Activated T-helper 1 cell treated with anti-CD3 and anti-CD28 coated beads, Interleukin-12 subunit alpha, Interleukin-12 subunit beta, Interleukin-2, Interleukin-4 antibody, amounts not matched to agents 30 ng/mL and 10 ng/mL and 1 ng/mL, durations not matched to agents 14 hours and 24 hours and 36 hours (primary cell): ENCODE measurements around the gene P2RY6. TPM values are rescaled to one million over a fixed set of nuclear protein-coding genes. Genes with fewer than 3 reads are reported as not detected.
"Not testable (repeated sequence)": the region's sequence is repeated elsewhere in the genome, so short reads cannot be mapped to it uniquely, and the experiment has no call there.

Source experiments
- DNase-seq: peaks from one replicate; pipeline ENCODE4 v3.0.0; 2021; ENCODE audit warnings: low spot score
- H3K27ac Mint-ChIP-seq: one replicate; pipeline ENCODE4 v1.8.0; 2021; ENCODE audit warnings: mild to moderate bottlenecking, mixed read lengths
- H3K27me3 Mint-ChIP-seq: one replicate; pipeline ENCODE4 v1.8.0; 2022; ENCODE audit warnings: mild to moderate bottlenecking, moderate library complexity, mixed read lengths; ENCODE audit not compliant: insufficient read depth
- H3K36me3 Mint-ChIP-seq: one replicate; pipeline ENCODE4 v1.8.0; 2021; ENCODE audit warnings: low read depth, mixed read lengths
- H3K4me1 Mint-ChIP-seq: one replicate; pipeline ENCODE4 v1.8.0; 2021; ENCODE audit warnings: low read depth, mixed read lengths
- H3K4me3 Mint-ChIP-seq: one replicate; pipeline ENCODE4 v1.8.0; 2021; ENCODE audit warnings: mild to moderate bottlenecking, moderate library complexity, mixed read lengths
- H3K9me3 Mint-ChIP-seq: one replicate; pipeline ENCODE4 v1.8.0; 2021; ENCODE audit warnings: mixed read lengths
- intact Hi-C: fragments of 100-400 bp; cut with micrococcal nuclease; formaldehyde crosslinking; loops from one replicate; pipeline ENCODE4 v1.15.1; 2024
- total RNA-seq: library from RNA; stranded (reverse); gene quantifications from 2 replicates; pipeline ENCODE4 v1.2.3, GENCODE V29; 2022

P2RY6 gene
- total RNA-seq, 1 donor from 2014 or later = not detected

- Mint-ChIP-seq H3K27me3 (peaks cover 18% of the 10 kb centered on the region), H3K4me1 (no peaks in the 10 kb centered on the region), H3K9me3 (no peaks in the 10 kb centered on the region), H3K36me3 (no peaks in the 10 kb centered on the region), H3K27ac (no peak overlapping the region), H3K4me3 (no peak overlapping the region)
- no peak for DNase-seq
- intact Hi-C loops = no loop called here
Measured at GRCh38 chr11:73269459-73270015, 2.6 kb upstream of the P2RY6 start.

- Mint-ChIP-seq H3K36me3 (no peaks in the 10 kb centered on the region), H3K27me3 (peaks cover 16% of the 10 kb centered on the region), H3K9me3 (no peaks in the 10 kb centered on the region), H3K4me3 (no peak overlapping the region), H3K27ac (no peak overlapping the region), H3K4me1 (no peaks in the 10 kb centered on the region)
- no peak for DNase-seq
- intact Hi-C loops = no loop called here
Measured at GRCh38 chr11:73270016-73270854, 1.9 kb upstream of the P2RY6 start.

GRCh38 chr11:73270855-73271477 is 1.2 kb upstream of the P2RY6 start:
- Mint-ChIP-seq H3K36me3 (no peaks in the 10 kb centered on the region), H3K4me1 (no peaks in the 10 kb centered on the region), H3K27ac (no peak overlapping the region), H3K9me3 (no peaks in the 10 kb centered on the region), H3K4me3 (no peak overlapping the region), H3K27me3 (peaks cover 18% of the 10 kb centered on the region)
- intact Hi-C loops = no loop called here
- DNase-seq = no peak

GRCh38 chr11:73271478-73271865 is 666 bp upstream of the P2RY6 start:
- H3K4me1 Mint-ChIP-seq, H3K27ac Mint-ChIP-seq, intact Hi-C loops, H3K9me3 Mint-ChIP-seq, DNase-seq, H3K4me3 Mint-ChIP-seq, H3K36me3 Mint-ChIP-seq: not testable (repeated sequence)
- peaks cover 20% of the 10 kb centered on the region for H3K27me3 Mint-ChIP-seq

- no peak overlapping the region for H3K4me3 Mint-ChIP-seq
- H3K9me3 Mint-ChIP-seq = no peaks in the 10 kb centered on the region
- intact Hi-C loops = no loop called here
- H3K27ac Mint-ChIP-seq = no peak overlapping the region
- no peaks in the 10 kb centered on the region for H3K4me1 Mint-ChIP-seq
- H3K36me3 Mint-ChIP-seq = no peaks in the 10 kb centered on the region
- H3K27me3 Mint-ChIP-seq = peaks cover 19% of the 10 kb centered on the region
- no peak for DNase-seq
Measured at GRCh38 chr11:73272680-73273038, 521 bp downstream of the P2RY6 start.

GRCh38 chr11:73273222-73273895 is 1.2 kb downstream of the P2RY6 start:
- Mint-ChIP-seq H3K27me3 (peaks cover 19% of the 10 kb centered on the region), H3K27ac (no peak overlapping the region), H3K4me1 (no peaks in the 10 kb centered on the region), H3K9me3 (no peaks in the 10 kb centered on the region), H3K36me3 (no peaks in the 10 kb centered on the region), H3K4me3 (no peak overlapping the region)
- intact Hi-C loops = no loop called here
- DNase-seq = no peak

- peaks cover 23% of the 10 kb centered on the region for H3K27me3 Mint-ChIP-seq
- H3K36me3 Mint-ChIP-seq, H3K4me3 Mint-ChIP-seq, intact Hi-C loops, H3K4me1 Mint-ChIP-seq, H3K9me3 Mint-ChIP-seq, DNase-seq, H3K27ac Mint-ChIP-seq: not testable (repeated sequence)
Measured at GRCh38 chr11:73274191-73274590, 2.1 kb downstream of the P2RY6 start.

GRCh38 chr11:73274722-73275380 is 2.7 kb downstream of the P2RY6 start:
- DNase-seq = no peak
- H3K27me3 Mint-ChIP-seq = peaks cover 21% of the 10 kb centered on the region
- no peaks in the 10 kb centered on the region for H3K4me1 Mint-ChIP-seq
- no peak overlapping the region for H3K27ac Mint-ChIP-seq
- intact Hi-C loops = no loop called here
- no peak overlapping the region for H3K4me3 Mint-ChIP-seq
- no peaks in the 10 kb centered on the region for H3K36me3 Mint-ChIP-seq
- no peaks in the 10 kb centered on the region for H3K9me3 Mint-ChIP-seq

- Mint-ChIP-seq H3K27ac (no peak overlapping the region), H3K27me3 (peaks cover 21% of the 10 kb centered on the region), H3K36me3 (no peaks in the 10 kb centered on the region), H3K4me1 (peaks cover under 1% of the 10 kb centered on the region), H3K9me3 (no peaks in the 10 kb centered on the region), H3K4me3 (no peak overlapping the region)
- DNase-seq = no peak
- intact Hi-C loops = no loop called here
Measured at GRCh38 chr11:73275381-73275750, 3.2 kb downstream of the P2RY6 start.

- H3K9me3 Mint-ChIP-seq = no peaks in the 10 kb centered on the region
- peaks cover 19% of the 10 kb centered on the region for H3K27me3 Mint-ChIP-seq
- no peak overlapping the region for H3K27ac Mint-ChIP-seq
- H3K4me3 Mint-ChIP-seq = no peak overlapping the region
- peaks cover 18% of the 10 kb centered on the region for H3K4me1 Mint-ChIP-seq
- no peaks in the 10 kb centered on the region for H3K36me3 Mint-ChIP-seq
- DNase-seq = no peak
- intact Hi-C loops = no loop called here
Measured at GRCh38 chr11:73277467-73277866, 5.3 kb downstream of the P2RY6 start.

GRCh38 chr11:73280626-73281025 is 8.5 kb downstream of the P2RY6 start:
- Mint-ChIP-seq H3K36me3 (no peaks in the 10 kb centered on the region), H3K4me1 (peaks cover 20% of the 10 kb centered on the region), H3K27me3 (peaks cover 15% of the 10 kb centered on the region), H3K27ac (no peak overlapping the region), H3K4me3 (no peak overlapping the region), H3K9me3 (no peaks in the 10 kb centered on the region)
- no peak for DNase-seq
- intact Hi-C loops = no loop called here

GRCh38 chr11:73281201-73281741 is 9.1 kb downstream of the P2RY6 start:
- Mint-ChIP-seq H3K9me3 (no peaks in the 10 kb centered on the region), H3K4me3 (no peak overlapping the region), H3K4me1 (peaks cover 20% of the 10 kb centered on the region), H3K36me3 (no peaks in the 10 kb centered on the region), H3K27ac (no peak overlapping the region), H3K27me3 (peaks cover 10% of the 10 kb centered on the region)
- intact Hi-C loops = no loop called here
- no peak for DNase-seq
